Kidney (tissue), 14 donors: ENCODE measurements around the gene GRID1. TPM values are rescaled to one million over a fixed set of nuclear protein-coding genes. Genes with fewer than 3 reads are reported as not detected.
"Not testable (repeated sequence)": the region's sequence is repeated elsewhere in the genome, so short reads cannot be mapped to it uniquely, and the experiment has no call there.

Experiments
- DNase-seq, 5 donors: peaks; one replicate each; pipeline ENCODE4 v3.0.0-alpha.2; 2013 to 2020
- FAIRE-seq: peaks from 2 replicates; lab custom pipeline; 2012; peaks lifted over from hg19 to GRCh38; lab: Jason Lieb, UNC
- H3K27ac ChIP-seq, 2 donors: one replicate each; pipeline ENCODE4 v1.7.0; 2013; ENCODE audit warnings: low read depth in 2 of 2, low read length in 2 of 2, inconsistent platforms in 1 of 2
- H3K27me3 ChIP-seq: one replicate; pipeline ENCODE4 v1.7.1; 2013; ENCODE audit warnings: low read length, inconsistent platforms; ENCODE audit not compliant: control insufficient read depth, insufficient read depth
- H3K36me3 ChIP-seq, 3 donors: one replicate each; pipeline versions ENCODE4 v1.7.0 to v1.7.1; 2013; ENCODE audit warnings: low read length in 3 of 3, control low read depth in 1 of 3, inconsistent platforms in 1 of 3; ENCODE audit not compliant: insufficient read depth in 3 of 3, control insufficient read depth in 2 of 3
- H3K4me1 ChIP-seq, 3 donors: one replicate each; pipeline versions ENCODE4 v1.7.0 to v1.7.1; 2013; ENCODE audit warnings: low read length in 3 of 3, inconsistent platforms in 1 of 3, low read depth in 1 of 3; ENCODE audit not compliant: control insufficient read depth in 2 of 3, insufficient read depth in 2 of 3
- H3K4me3 ChIP-seq, 3 donors: one replicate each; pipeline versions ENCODE4 v1.7.0 to v1.8.1; 2013; ENCODE audit warnings: low read length in 3 of 3, control low read depth in 1 of 3, inconsistent platforms in 1 of 3
- H3K9ac ChIP-seq, 3 donors: one replicate each; pipeline versions ENCODE4 v1.7.0 to v1.7.1; 2013; ENCODE audit warnings: low read length in 3 of 3, control low read depth in 1 of 3, inconsistent platforms in 1 of 3
- H3K9me3 ChIP-seq, 3 donors: one replicate each; pipeline versions ENCODE4 v1.7.0 to v1.7.1; 2013; ENCODE audit warnings: low read length in 3 of 3, control low read depth in 1 of 3, inconsistent platforms in 1 of 3; ENCODE audit not compliant: control insufficient read depth in 2 of 3, insufficient read depth in 1 of 3
- CTCF ChIP-seq: IDR thresholded peaks from 3 replicates; pipeline ENCODE4 v1.5.1; 2012; ENCODE audit warnings: mild to moderate bottlenecking, moderate library complexity, borderline replicate concordance; ENCODE audit not compliant: insufficient read depth; ENCODE audit errors: extremely low read depth
- intact Hi-C: fragments of 100-400 bp; cut with DNase I; formaldehyde crosslinking; loops from one replicate; pipeline ENCODE4 v1.11.1; 2022
- polyA plus RNA-seq: library from polyadenylated mRNA; stranded (reverse); fragments of 350-450 nt; fragmentation: Illumina TruSeq; extraction: RNeasy Lipid Tissue Mini Kit (QIAGEN cat#74804); gene quantifications from one replicate; pipeline ENCODE4 v1.2.3, GENCODE V29; 2014; ENCODE audit warnings: low read depth, low replicate concordance; ENCODE audit not compliant: insufficient read depth
- total RNA-seq: library from RNA; stranded (reverse); fragmentation: NEBNext Ultra II Directional; extraction: Animal tissue kit (Norgen Biotek cat#: 25700); gene quantifications from one replicate; pipeline ENCODE4 v1.2.1, GENCODE V29; 2021
- donor health status: control.
- donor health status: control.
- donor health status: control.
- donor health status: control.
- donor health status: control.
- donor health status: DM: yes; HTN: yes; CAD: no.
- donor health status: Normal renal cell carcinoma (clear cell type).

GRID1 gene
- total and polyA plus RNA-seq, 2 donors from 2014 or later, result 0.37 to 1.4 TPM

- FAIRE-seq, result no peak
- Histone ChIP-seq H3K9ac (no peak overlapping the region), H3K4me3 (no peak overlapping the region), H3K4me1 (no peaks in the 10 kb centered on the region), H3K36me3 (no peaks in the 10 kb centered on the region), H3K27me3 (no peaks in the 10 kb centered on the region), H3K9me3 (no peaks in the 10 kb centered on the region), H3K27ac (no peak overlapping the region)
- intact Hi-C loops, result no loop called here
- TF ChIP-seq CTCF, result no peak
- DNase-seq, result peak in 1 of 5 donors; percentile 4
Observed at GRCh38 chr10:86077871-86078638, 288.5 kb downstream of the GRID1 start.

GRCh38 chr10:86077271-86077670 lies 289.3 kb downstream of the GRID1 start:
- H3K4me3 ChIP-seq, result no peak overlapping the region
- no peaks in the 10 kb centered on the region for H3K9me3 ChIP-seq
- H3K27ac ChIP-seq, result no peak overlapping the region
- H3K9ac ChIP-seq, result no peak overlapping the region
- no peaks in the 10 kb centered on the region for H3K27me3 ChIP-seq
- DNase-seq (peak in 1 of 5 donors; percentile 5), FAIRE-seq (no peak)
- H3K36me3 ChIP-seq, result no peaks in the 10 kb centered on the region
- TF ChIP-seq CTCF, result no peak
- H3K4me1 ChIP-seq, result no peaks in the 10 kb centered on the region
- intact Hi-C loops, result no loop called here

GRCh38 chr10:86076497-86076896 lies 290.1 kb downstream of the GRID1 start:
- intact Hi-C loops, FAIRE-seq, H3K9ac ChIP-seq, H3K36me3 ChIP-seq, H3K4me3 ChIP-seq, H3K27ac ChIP-seq, H3K27me3 ChIP-seq, H3K9me3 ChIP-seq, H3K4me1 ChIP-seq: not testable (repeated sequence)
- DNase-seq, result peak in 2 of 5 donors; percentile 4 to 9

- Histone ChIP-seq H3K9ac (no peak overlapping the region), H3K4me1 (no peaks in the 10 kb centered on the region), H3K36me3 (no peaks in the 10 kb centered on the region), H3K9me3 (no peaks in the 10 kb centered on the region), H3K4me3 (no peak overlapping the region), H3K27ac (no peak overlapping the region), H3K27me3 (no peaks in the 10 kb centered on the region)
- FAIRE-seq (no peak), DNase-seq (peak in 1 of 5 donors; percentile 1)
- intact Hi-C loops, result no loop called here
- TF ChIP-seq CTCF, result no peak
Observed at GRCh38 chr10:86075512-86075911, 291.1 kb downstream of the GRID1 start.
